NCI-H146 treated with DMSO at 0.1 percent for 48 hours (cell line): Measurements from ENCODE around the gene TUNAR.

Experiments used
- DNase-seq: peaks from one replicate; lab custom pipeline; 2025; ENCODE audit not compliant: unreplicated experiment; lab: John Stamatoyannopoulos, UW

Gene TUNAR

GRCh38 chr14:95876761-95877538 is at the start of gene TUNAR:
Gene TUNAR, plus strand, starts transcription at chr14:95876832.
- DNase-seq = peak; percentile 7

- DNase-seq = no peak
These were observed 47.9 kb upstream of the TUNAR start for GRCh38 chr14:95828649-95829265.

- DNase-seq = no peak
These were observed 47.3 kb upstream of the TUNAR start for GRCh38 chr14:95829321-95829720.

GRCh38 chr14:95830386-95830785 is 46.2 kb upstream of the TUNAR start:
- no peak for DNase-seq

GRCh38 chr14:95831041-95831440 is 45.6 kb upstream of the TUNAR start:
- no peak for DNase-seq

- DNase-seq = no peak
These were observed 45.2 kb upstream of the TUNAR start for GRCh38 chr14:95831468-95831867.

- DNase-seq = no peak
These were observed 44.6 kb upstream of the TUNAR start for GRCh38 chr14:95832012-95832411.

- DNase-seq = no peak
These were observed 43.2 kb upstream of the TUNAR start for GRCh38 chr14:95833429-95833828.

- DNase-seq = no peak
These were observed 42.1 kb upstream of the TUNAR start for GRCh38 chr14:95834496-95834895.

- DNase-seq = no peak
These were observed 41.4 kb upstream of the TUNAR start for GRCh38 chr14:95835121-95835730.

GRCh38 chr14:95838862-95839261 is 37.8 kb upstream of the TUNAR start:
- no peak for DNase-seq

GRCh38 chr14:95840094-95840700 is 36.4 kb upstream of the TUNAR start:
- DNase-seq = no peak

GRCh38 chr14:95841668-95842067 is 35.0 kb upstream of the TUNAR start:
- DNase-seq = no peak

GRCh38 chr14:95849761-95850160 is 26.9 kb upstream of the TUNAR start:
- no peak for DNase-seq

- DNase-seq = no peak
These were observed 26.2 kb upstream of the TUNAR start for GRCh38 chr14:95850429-95850828.

GRCh38 chr14:95855606-95856005 is 21.0 kb upstream of the TUNAR start:
- no peak for DNase-seq

- DNase-seq = no peak
These were observed 19.4 kb upstream of the TUNAR start for GRCh38 chr14:95857275-95857674.

GRCh38 chr14:95858893-95859292 is 17.7 kb upstream of the TUNAR start:
- no peak for DNase-seq

GRCh38 chr14:95862243-95862642 is 14.4 kb upstream of the TUNAR start:
- DNase-seq = no peak

- no peak for DNase-seq
These were observed 13.3 kb upstream of the TUNAR start for GRCh38 chr14:95863295-95863694.

- no peak for DNase-seq
These were observed 6.9 kb upstream of the TUNAR start for GRCh38 chr14:95869776-95870175.

- DNase-seq = no peak
These were observed 5.9 kb upstream of the TUNAR start for GRCh38 chr14:95870772-95871171.
